ENCODE results near the gene PLIN3. TPM values are rescaled to one million over a fixed set of nuclear protein-coding genes. Genes with fewer than 3 reads are reported as not detected.
"Not testable (repeated sequence)": the region's sequence is repeated elsewhere in the genome, so short reads cannot be mapped to it uniquely, and the experiment has no call there.

Gene PLIN3
- total and polyA plus RNA-seq, 2 donors (not counting 1 experiment from before 2014, with no cell fraction given), result 27.6 to 34.3 TPM

- H3K27ac Mint-ChIP-seq, result no peak overlapping the region
- peaks cover 1 to 19% of the 10 kb centered on the region in 2 experiments for H3K36me3 ChIP-seq (replicated peaks in 1 of 2; ENCODE audit: control extremely low read depth in 1 of 2, control insufficient read depth in 1 of 2, extremely low read depth in 1 of 2, insufficient read depth in 2 of 2, low read length in 1 of 2)
These were observed 20.1 kb downstream of the PLIN3 start for GRCh38 chr19:4847190-4847973.

GRCh38 chr19:4845975-4846374, 21.5 kb downstream of the PLIN3 start:
- H3K4me1 Mint-ChIP-seq; H3K4me3 ChIP-seq (ENCODE audit: control extremely low read depth in 1 of 5, extremely low read depth in 1 of 5, insufficient read depth in 1 of 5, low read depth in 2 of 5, low read length in 4 of 5); ATAC-seq (ENCODE audit: low read depth); H3K27me3 Mint-ChIP-seq; DNase-seq; H3K9ac ChIP-seq (ENCODE audit: low read length); H3K79me2 ChIP-seq (ENCODE audit: control insufficient read depth, insufficient read depth, low read length); intact Hi-C loops (cut with micrococcal nuclease); H3K4me2 ChIP-seq (replicated peaks; ENCODE audit: low read depth, low read length, poor library complexity, severe bottlenecking); H3K27me3 ChIP-seq (replicated peaks in 1 of 4; ENCODE audit: control extremely low read depth in 1 of 4, control insufficient read depth in 3 of 4, insufficient read depth in 4 of 4, low read length in 3 of 4); H3K9me3 ChIP-seq (ENCODE audit: control extremely low read depth in 1 of 3, control insufficient read depth in 2 of 3, insufficient read depth in 1 of 3, low read length in 2 of 3); H3K9me3 Mint-ChIP-seq (ENCODE audit: insufficient read depth); H4K20me1 ChIP-seq (ENCODE audit: control insufficient read depth, insufficient read depth, low read length, poor library complexity, severe bottlenecking); H3K27ac Mint-ChIP-seq; H3K27ac ChIP-seq (ENCODE audit: low read length in 2 of 2); H3K4me3 Mint-ChIP-seq; H2AFZ ChIP-seq (ENCODE audit: insufficient read depth, low read depth, low read length, poor library complexity, severe bottlenecking): not testable (repeated sequence)
- WGBS (ENCODE audit: insufficient coverage), result 100% methylated on average over 3 of the region's 9 CpGs
- ChIA-PET POLR2A (interaction anchor here (0.6 to 0.9 kb wide), 4 partner anchors 14 to 38 kb away, joined by 3 to 4 read pairs (median 4); partner anchors contain the start of gene PLIN3), CTCF (interaction anchor here (0.9 to 19.5 kb wide), 4 partner anchors 12 to 66 kb away, joined by 3 to 612 read pairs (median 4); no protein-coding TSS in a partner anchor)
- H3K4me1 ChIP-seq (ENCODE audit: control insufficient read depth in 2 of 2, insufficient read depth in 2 of 2, low read length in 2 of 2), result peaks cover 0 to 13% of the 10 kb centered on the region in 2 donors
- H3K36me3 ChIP-seq (replicated peaks in 1 of 2; ENCODE audit: control extremely low read depth in 1 of 2, control insufficient read depth in 1 of 2, extremely low read depth in 1 of 2, insufficient read depth in 2 of 2, low read length in 1 of 2), result peaks cover 1 to 19% of the 10 kb centered on the region in 2 experiments

More at GRCh38 chr19:4847190-4847973, 20.1 kb downstream of the PLIN3 start:
- 94% methylated on average over 20 of the region's 23 CpGs for WGBS (ENCODE audit: insufficient coverage)
- Mint-ChIP-seq H3K27me3 (no peaks in the 10 kb centered on the region), H3K9me3 (ENCODE audit: insufficient read depth) (no peaks in the 10 kb centered on the region), H3K4me3 (no peak overlapping the region), H3K4me1 (peaks cover 9% of the 10 kb centered on the region)
- Histone ChIP-seq H3K27ac (ENCODE audit: low read length in 2 of 2) (no peak overlapping the region), H4K20me1 (ENCODE audit: control insufficient read depth, insufficient read depth, low read length, poor library complexity, severe bottlenecking) (no peaks in the 10 kb centered on the region), H3K4me1 (ENCODE audit: control insufficient read depth in 2 of 2, insufficient read depth in 2 of 2, low read length in 2 of 2) (peaks cover 0 to 13% of the 10 kb centered on the region in 2 donors), H2AFZ (ENCODE audit: insufficient read depth, low read depth, low read length, poor library complexity, severe bottlenecking) (no peak overlapping the region), H3K27me3 (replicated peaks in 1 of 4; ENCODE audit: control extremely low read depth in 1 of 4, control insufficient read depth in 3 of 4, insufficient read depth in 4 of 4, low read length in 3 of 4) (no peaks in the 10 kb centered on the region), H3K4me3 (ENCODE audit: control extremely low read depth in 1 of 5, extremely low read depth in 1 of 5, insufficient read depth in 1 of 5, low read depth in 2 of 5, low read length in 4 of 5) (no peak overlapping the region), H3K9ac (ENCODE audit: low read length) (no peak overlapping the region), H3K4me2 (replicated peaks; ENCODE audit: low read depth, low read length, poor library complexity, severe bottlenecking) (no peak overlapping the region), H3K79me2 (ENCODE audit: control insufficient read depth, insufficient read depth, low read length) (peaks cover 9% of the 10 kb centered on the region), H3K9me3 (ENCODE audit: control extremely low read depth in 1 of 3, control insufficient read depth in 2 of 3, insufficient read depth in 1 of 3, low read length in 2 of 3) (no peaks in the 10 kb centered on the region)
- CTCF ChIA-PET, result interaction anchor here (0.6 to 19.5 kb wide), 5 partner anchors 9 to 665 kb away, joined by 3 to 612 read pairs (median 4); no protein-coding TSS in a partner anchor
- intact Hi-C loops (cut with micrococcal nuclease), result no loop called here
- ATAC-seq (ENCODE audit: low read depth) (no peak), DNase-seq (no peak)
- TF ChIP-seq EZH2 (IDR thresholded peaks at IDR 0.05; ENCODE audit: borderline replicate concordance, insufficient read depth, low read depth, low read length, poor library complexity, severe bottlenecking), result no peak
- TF ChIP-seq, protein P1, sequence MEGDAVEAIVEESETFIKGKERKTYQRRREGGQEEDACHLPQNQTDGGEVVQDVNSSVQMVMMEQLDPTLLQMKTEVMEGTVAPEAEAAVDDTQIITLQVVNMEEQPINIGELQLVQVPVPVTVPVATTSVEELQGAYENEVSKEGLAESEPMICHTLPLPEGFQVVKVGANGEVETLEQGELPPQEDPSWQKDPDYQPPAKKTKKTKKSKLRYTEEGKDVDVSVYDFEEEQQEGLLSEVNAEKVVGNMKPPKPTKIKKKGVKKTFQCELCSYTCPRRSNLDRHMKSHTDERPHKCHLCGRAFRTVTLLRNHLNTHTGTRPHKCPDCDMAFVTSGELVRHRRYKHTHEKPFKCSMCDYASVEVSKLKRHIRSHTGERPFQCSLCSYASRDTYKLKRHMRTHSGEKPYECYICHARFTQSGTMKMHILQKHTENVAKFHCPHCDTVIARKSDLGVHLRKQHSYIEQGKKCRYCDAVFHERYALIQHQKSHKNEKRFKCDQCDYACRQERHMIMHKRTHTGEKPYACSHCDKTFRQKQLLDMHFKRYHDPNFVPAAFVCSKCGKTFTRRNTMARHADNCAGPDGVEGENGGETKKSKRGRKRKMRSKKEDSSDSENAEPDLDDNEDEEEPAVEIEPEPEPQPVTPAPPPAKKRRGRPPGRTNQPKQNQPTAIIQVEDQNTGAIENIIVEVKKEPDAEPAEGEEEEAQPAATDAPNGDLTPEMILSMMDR (IDR thresholded peaks at IDR 0.05), result no peak
- POLR2A ChIA-PET, result no interaction called here
